PC-9 (cell line): ENCODE results near the gene PRDM2.

Experiments
- EZH2 ChIP-seq: fragments of 200-600 bp; sonication (generic); IDR thresholded peaks from 2 replicates; pipeline ENCODE4 v1.8.0; 2017; ENCODE audit warnings: antibody characterized with exemption, low read depth
- TF ChIP-seq, protein P1 (sequence below): fragments of 200-600 bp; sonication (generic); conservative IDR thresholded peaks from 2 replicates; pipeline ENCODE4 v1.6.1; 2017; ENCODE audit warnings: mixed run types, antibody characterized with exemption, mild to moderate bottlenecking, moderate library complexity

DNA sequence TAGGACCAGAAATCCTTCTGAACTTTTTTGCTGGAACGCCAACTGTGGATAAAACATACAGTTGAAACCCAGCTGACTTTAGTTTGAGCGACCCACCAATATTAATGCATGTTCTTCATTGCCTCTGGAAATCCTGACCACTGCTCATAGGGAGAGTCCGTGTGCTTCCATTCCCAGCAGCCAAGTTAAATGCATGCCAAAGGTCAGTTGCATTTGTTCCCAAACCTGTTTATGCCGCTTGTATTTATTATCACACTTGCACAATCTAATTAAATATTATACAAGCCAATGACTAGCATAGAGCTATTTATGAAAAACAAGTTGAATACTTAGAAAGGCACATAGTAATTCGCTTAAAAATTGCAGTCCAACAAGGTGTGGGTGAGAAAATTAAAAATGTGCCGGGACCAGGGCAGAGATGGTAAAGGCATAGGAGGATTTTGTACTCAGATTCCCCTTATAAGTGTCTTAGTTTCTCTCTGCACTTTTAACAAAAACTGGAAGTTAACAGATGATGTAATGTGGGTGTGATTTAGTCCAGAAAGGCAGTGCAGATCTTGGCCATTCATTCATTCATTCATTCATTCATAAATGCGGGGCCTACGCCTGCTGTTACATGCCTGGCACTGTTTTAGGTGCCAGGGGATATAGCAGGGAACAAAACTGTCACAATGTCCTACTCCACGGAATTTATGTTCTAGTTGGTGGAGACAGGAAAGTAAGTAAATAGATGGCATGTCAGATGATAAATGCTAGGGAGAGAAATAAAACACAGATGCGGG is 99.7 kb downstream of the PRDM2 start:
- TF ChIP-seq EZH2 = no peak
- TF ChIP-seq, protein P1, sequence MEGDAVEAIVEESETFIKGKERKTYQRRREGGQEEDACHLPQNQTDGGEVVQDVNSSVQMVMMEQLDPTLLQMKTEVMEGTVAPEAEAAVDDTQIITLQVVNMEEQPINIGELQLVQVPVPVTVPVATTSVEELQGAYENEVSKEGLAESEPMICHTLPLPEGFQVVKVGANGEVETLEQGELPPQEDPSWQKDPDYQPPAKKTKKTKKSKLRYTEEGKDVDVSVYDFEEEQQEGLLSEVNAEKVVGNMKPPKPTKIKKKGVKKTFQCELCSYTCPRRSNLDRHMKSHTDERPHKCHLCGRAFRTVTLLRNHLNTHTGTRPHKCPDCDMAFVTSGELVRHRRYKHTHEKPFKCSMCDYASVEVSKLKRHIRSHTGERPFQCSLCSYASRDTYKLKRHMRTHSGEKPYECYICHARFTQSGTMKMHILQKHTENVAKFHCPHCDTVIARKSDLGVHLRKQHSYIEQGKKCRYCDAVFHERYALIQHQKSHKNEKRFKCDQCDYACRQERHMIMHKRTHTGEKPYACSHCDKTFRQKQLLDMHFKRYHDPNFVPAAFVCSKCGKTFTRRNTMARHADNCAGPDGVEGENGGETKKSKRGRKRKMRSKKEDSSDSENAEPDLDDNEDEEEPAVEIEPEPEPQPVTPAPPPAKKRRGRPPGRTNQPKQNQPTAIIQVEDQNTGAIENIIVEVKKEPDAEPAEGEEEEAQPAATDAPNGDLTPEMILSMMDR = no peak
